GM12874 (cell line): Measurements from ENCODE around the gene GEN1.

ENCODE experiments used
- TF ChIP-seq, protein P1 (sequence below): IDR thresholded peaks from 2 replicates; pipeline ENCODE4 v1.5.1; 2011; ENCODE audit warnings: low read depth, mild to moderate bottlenecking, control low read depth, low read length, moderate library complexity; ENCODE audit not compliant: insufficient read depth

Gene GEN1

DNA sequence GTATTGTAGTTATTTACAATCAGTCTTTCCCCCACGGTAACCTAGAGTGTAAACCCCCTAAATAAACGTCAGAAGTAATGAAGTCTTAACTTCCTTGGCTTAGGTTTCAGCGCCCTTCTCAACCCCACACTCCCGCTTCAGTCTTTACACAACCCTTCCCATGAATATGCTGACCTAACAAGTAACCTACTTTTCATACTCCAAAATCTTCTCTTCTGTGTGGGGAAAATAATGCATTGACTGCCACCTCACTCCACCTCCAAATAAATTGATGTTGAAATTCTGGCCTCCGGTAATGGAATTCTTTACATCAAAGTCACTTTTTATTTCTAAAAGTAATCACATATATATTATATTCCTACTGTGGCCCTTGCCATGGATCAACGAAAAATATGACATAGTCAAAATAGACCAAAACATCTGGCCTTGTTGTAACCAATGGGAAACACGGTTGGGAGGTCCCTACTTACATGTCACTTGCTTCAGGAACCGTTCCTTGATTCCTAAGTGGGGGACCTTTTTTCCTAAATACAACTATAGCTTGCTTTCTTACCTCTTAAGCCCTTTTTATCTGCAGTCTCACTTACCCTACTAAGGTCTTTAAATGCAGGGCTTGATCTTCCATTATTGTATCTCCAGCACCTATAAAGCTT is 961 bp downstream of the GEN1 start:
- TF ChIP-seq, protein P1, sequence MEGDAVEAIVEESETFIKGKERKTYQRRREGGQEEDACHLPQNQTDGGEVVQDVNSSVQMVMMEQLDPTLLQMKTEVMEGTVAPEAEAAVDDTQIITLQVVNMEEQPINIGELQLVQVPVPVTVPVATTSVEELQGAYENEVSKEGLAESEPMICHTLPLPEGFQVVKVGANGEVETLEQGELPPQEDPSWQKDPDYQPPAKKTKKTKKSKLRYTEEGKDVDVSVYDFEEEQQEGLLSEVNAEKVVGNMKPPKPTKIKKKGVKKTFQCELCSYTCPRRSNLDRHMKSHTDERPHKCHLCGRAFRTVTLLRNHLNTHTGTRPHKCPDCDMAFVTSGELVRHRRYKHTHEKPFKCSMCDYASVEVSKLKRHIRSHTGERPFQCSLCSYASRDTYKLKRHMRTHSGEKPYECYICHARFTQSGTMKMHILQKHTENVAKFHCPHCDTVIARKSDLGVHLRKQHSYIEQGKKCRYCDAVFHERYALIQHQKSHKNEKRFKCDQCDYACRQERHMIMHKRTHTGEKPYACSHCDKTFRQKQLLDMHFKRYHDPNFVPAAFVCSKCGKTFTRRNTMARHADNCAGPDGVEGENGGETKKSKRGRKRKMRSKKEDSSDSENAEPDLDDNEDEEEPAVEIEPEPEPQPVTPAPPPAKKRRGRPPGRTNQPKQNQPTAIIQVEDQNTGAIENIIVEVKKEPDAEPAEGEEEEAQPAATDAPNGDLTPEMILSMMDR, result no peak

DNA sequence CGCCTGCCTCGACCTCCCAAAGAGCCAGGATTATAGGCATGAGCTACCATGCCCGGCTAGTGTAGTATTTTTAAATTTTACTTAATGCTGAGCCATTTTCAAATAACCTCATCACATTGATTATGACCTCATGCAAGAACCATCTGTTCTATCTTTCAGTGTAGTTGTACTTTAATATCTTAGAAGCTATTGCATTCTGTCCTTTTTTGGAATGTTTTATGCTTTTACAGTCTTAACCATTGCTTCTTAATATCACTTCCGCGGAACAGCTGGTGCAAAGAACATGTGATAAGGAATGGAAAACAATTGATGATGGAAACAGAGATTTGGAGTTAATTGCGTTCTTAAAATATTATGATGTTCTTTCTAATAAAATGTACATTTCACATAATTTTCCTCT is 2.7 kb downstream of the GEN1 start:
- TF ChIP-seq, protein P1, result no peak

DNA sequence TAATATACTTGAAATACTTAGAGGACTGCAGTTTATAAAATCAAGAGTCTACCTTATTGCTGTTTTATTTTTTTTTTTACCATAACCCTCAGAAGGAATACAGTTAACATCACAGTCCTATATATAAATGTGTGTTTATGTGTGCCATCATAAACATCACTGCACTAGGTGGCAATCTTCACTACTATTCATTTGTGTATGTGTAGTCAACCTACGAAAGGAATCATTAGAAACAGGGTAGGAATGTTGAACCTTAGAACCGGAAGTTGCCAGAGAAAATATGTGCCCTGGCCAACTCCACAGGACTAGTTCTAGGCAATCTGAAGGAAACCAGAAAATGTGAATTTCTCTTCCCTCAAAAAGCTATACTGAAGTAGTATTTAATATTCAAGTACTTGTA is 3.4 kb downstream of the GEN1 start:
- TF ChIP-seq, protein P1, result no peak

DNA sequence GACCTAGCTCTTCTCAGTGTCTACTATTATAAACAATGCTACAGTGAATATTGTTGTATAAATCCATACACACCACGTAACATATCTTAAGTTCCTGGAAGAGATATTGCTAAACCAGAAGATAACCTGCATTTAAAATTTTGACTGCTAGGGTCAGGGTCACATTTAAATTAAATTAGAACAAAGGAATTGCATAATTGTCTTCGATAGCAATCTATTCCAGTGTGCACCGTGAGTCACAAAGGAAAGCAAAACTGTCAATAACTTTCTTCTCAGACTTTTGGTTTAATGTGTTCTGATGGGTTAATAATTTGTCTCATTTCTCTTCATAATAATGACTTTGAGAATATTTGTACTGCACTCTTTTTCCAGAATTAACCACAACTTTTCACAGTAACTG is 4.2 kb downstream of the GEN1 start:
- TF ChIP-seq, protein P1, result no peak

GRCh38 chr2:17759805-17760204 is 5.9 kb downstream of the GEN1 start:
- TF ChIP-seq, protein P1, result no peak

- TF ChIP-seq, protein P1, result no peak
Measured at GRCh38 chr2:17762451-17762850, 8.5 kb downstream of the GEN1 start.

DNA sequence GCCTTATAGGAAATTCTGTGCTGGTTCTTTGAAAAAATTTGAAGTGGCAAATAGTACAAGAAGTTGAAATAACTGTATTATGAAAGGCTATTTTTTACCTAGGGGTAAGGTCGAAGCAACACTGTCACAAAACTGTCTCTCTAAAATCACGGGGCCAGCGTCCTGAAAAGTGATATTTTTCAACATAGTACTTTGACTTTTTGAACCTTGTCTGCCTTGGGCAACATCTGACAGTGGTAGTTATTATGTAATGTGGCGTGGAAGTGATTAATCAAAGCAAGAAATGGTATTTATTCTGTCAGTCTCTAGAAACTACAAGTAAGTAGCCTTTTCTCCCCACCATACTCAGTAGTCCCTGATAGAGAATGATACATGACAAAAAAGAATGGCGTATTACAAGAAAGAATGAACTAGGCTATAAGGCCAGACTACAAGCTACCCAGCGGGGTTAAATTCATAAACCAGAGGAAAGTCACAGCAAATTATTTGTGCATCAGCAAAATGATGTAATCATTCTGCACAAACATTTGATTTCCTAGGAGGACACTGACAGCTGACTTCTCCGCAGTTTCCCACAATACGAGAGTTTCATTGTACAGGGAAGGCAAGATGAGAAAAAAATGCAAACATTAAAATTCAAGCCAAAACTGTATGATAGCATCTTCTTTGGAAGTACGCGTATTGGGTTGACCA is 9.8 kb downstream of the GEN1 start:
- TF ChIP-seq, protein P1, result no peak
